HG03469 (cell line): ENCODE measurements around the gene MEGF8.

Source experiments
- ATAC-seq: cut with Tn5 transposase; IDR thresholded peaks from one replicate; pipeline ENCODE4 v1.9.1; 2021; ENCODE audit warnings: mild to moderate bottlenecking, moderate library complexity, moderate number of reproducible peaks; ENCODE audit not compliant: unreplicated experiment

The MEGF8 gene

DNA sequence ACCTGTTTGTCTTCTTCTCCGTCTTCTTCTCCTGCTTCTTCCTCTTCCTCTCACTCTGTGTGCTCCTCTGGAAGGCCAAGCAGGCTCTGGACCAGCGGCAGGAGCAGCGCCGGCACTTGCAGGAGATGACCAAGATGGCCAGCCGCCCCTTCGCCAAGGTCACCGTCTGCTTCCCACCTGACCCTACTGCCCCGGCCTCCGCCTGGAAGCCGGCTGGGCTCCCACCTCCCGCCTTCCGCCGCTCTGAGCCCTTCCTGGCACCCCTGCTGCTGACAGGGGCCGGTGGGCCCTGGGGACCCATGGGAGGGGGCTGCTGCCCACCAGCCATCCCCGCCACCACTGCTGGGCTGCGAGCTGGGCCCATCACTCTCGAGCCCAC, 50.7 kb downstream of the MEGF8 start:
- ATAC-seq: no peak

DNA sequence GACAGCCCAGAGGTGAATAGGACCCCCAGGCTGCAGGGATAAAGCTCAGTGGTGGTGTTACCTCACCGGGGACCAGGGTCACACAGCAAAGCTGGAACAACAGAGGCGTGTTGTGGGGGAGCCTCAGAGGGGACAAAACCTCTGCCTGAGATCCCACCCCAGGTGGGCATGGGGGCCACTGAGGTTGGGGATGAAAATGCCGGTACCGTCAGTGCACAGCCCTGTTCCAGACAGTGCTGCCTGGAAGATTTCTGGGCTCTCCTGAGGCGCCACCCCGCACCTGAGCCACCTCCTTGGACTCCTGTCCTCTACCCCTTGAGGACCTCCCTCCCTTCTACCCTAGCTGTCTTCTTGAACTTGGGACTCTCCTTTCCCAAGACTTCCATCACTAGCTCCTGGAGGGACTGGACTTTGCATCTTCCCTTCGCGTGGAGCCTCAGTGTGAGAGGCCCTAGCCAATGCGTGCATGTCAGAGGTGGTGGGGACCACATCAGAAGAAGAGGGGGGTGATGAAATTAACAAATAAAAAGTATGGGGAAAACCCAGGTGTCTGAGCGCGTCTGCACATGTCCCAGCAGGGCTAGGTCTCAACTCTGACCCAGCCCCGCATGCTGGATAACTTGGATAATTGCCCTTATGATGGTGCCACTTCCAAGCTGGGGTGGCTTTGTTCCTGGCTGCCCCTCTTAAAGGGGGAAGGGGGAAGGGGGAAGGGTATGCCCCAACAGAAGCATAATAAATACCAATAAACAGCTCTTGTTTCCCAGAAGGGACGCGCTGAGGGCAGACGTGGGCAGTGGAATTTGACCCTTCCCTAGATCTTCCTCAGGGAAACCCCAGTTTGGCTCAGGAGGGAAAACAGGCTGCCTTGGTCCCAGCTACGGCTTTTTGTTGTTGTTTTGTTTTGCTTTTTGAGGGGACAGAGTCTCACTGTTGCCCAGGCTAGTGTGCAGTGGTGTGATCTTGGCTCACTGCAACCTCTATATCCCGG, 53.1 kb downstream of the MEGF8 start:
- no peak for ATAC-seq

DNA sequence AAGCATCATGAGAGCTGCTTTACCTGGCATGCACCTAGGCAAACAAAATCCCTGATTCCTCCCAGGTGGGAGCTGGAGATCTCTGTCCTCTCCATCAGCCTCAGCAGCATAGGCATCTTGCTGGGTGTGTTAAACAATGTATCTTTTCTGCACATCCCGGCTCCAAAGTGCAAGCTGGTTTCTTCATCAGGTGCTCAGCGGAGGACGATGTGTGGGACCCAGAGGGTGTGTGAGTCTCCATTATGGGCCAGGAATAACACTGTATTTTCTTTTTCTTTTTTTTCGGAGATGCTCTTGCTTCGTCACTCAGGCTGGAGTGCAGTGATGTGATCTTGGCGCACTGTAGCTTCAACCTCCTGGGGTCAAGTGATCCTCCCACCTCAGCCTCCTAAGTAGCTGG, 54.7 kb downstream of the MEGF8 start:
- no peak for ATAC-seq

DNA sequence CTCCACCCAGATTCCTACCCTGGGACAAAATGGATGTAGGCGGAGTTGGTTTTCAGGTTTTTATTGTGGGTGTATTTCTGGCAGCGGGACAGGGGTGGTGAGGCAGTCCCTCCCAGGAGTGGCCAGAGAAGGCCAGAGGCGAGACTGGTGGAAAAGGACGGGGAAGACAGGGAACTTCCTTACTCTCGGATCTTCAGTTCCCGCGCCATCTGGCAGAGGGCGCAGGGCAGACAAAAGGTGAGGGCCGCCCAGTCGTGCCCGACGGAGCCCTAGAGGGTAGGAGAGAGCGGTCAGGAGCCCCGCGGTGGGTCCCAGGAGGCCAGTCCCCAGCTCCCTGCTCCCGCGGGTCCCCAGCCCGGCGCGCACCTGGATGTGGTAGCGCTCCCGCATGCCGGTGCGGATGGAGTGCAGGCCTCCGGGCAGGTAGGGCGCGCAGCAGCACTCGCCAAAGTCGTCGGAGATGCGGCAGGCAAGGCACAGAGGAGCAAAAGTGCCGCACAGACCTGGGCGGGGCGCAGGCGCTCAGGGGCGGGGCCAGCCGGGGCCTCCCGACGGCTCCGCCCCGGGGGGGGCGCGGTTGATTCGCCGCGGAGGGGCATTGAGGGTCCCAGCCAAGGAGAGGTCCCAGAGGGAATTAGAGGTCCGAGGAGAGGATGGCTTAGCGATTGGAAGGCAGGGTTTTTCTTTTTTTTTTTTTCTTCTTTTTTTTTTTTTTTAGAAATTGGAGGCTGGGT, 61.7 kb downstream of the MEGF8 start:
- ATAC-seq: no peak

DNA sequence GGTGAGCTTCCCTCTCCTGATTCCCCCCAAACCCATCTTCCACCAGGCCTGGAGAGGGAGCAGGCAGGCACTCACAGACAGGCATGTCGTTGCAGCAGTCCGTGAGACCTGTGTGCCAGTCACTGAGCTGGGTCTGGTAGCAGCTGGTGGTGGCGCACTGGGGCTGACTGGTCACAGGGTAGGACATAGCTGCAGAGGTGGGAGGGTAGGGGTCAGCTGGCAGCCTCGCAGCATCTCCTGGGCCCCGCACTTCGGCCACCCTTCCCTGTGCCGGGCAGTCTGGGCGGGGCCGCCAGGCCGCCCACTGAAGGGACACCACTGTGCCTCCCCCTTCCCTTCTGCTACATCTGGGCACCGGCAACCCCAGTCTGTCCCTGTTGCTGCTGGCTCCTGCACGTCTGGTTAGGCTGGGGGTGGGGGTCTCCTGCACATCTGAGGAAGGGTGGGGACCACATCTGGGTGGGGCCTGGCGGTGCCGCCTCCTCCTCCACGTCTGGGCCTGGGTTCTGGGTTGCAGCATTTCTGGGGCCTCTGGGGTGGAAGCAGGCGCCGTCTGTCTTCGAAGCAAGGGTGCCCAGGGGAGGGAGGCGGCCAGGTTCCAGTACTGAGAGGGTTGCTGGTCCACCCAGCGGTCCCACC, 63.5 kb downstream of the MEGF8 start:
- ATAC-seq: no peak

DNA sequence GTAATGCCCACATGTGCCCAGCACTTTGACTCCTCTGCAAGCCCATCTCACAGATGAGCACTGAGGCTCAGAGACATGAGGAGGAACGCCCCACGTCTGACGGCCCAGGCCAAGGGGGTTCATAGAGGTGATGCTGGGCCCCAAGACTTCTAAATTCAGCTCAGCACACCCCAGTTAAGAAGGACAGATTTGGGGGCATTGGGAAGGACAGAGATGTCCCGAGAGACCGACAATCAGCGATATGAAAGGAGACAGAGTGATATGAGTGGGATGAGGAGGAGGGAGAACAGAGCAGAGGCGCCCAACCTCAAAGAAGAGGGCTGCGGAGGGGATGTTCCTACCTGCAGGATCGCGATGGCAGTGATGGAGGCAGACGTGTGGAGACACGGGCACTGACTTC, 64.5 kb downstream of the MEGF8 start, which contains the start of gene CNFN:
TSS of gene CNFN (minus strand) at position 399 of the 400 bp plus-strand sequence. CDS start 1,260 bp downstream, outside the sequence.
- ATAC-seq: no peak

DNA sequence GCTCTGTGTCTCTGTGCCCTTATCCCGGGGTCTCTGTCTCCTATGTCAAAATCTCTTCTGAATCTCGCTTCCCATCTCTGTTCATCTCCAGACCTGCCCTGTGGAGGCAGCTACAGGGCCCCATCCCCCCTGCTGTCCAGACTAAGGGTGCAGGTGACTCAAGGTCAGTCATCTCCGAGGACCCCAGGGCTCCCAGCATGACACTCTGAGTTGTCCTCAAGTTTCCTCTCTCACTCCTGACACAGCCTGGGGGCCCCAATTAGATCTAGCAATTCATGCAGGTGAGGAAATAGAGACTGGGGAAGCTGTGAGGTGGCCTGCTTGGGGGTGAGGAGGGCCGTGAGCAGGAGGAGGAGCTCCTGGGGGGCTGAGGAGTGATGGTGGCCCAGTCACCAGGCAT, 66.7 kb downstream of the MEGF8 start:
- ATAC-seq: no peak

DNA sequence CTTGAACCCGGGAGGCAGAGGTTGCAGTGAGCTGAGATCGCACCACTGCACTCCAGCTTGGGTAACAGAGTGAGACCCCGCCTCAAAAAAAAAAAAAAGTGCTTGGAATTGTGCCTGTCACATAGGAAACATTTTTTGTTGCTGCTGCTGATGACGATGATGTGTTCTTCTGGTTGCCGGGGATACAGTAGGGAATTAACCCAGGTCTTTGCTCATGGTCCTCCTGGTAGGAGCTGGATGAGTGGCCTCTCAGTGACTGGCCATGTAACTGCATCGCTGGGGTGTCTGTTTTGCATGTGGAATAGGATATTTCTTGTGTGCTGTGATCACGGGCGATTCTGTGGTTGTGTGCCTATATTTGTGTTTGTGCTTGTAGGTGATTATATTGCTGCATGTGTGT, 69.3 kb downstream of the MEGF8 start:
- ATAC-seq: no peak

DNA sequence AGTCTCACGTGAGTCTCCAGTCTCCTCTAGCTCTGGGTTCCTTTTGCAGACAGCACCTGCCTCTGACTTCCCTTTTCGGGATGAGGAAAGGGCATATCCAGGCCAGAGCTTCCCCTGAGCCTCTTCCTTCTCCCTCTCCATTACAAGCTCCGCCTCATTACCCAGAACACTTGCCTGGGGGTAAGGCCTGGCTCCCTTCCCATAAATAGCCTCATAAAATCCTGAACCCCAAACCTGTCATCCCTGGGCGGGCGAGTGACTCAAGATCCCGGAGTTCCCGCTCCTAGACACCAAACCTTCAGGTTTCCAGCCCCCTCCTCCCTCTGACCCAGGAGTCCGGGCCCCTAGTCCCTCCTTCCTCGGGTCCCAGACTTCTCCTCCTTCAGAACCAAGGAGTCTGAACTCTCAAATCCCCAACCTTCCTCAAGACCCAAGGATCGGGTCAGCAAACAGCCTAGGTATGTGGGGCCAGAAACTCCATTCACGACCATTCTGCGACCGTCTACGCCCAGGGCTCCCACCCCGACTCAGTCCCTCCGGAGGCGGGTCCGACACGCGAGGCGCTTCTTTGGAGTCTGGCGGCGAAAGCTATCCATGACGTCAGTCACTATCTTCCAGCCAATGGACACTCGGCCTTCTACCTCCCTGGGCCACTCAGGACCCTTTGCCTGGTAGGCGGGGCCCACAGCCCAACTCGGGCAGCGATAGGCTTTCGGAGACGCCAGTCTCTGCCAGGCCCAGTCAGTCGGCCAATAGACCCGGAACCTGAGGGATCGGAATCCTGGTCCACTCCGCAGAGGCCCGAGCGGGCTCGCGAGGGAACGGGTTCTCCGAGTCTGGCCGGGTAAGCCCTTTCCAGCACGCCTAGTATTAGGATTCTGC, 71.2 kb downstream of the MEGF8 start:
- peak; percentile 93 for ATAC-seq

DNA sequence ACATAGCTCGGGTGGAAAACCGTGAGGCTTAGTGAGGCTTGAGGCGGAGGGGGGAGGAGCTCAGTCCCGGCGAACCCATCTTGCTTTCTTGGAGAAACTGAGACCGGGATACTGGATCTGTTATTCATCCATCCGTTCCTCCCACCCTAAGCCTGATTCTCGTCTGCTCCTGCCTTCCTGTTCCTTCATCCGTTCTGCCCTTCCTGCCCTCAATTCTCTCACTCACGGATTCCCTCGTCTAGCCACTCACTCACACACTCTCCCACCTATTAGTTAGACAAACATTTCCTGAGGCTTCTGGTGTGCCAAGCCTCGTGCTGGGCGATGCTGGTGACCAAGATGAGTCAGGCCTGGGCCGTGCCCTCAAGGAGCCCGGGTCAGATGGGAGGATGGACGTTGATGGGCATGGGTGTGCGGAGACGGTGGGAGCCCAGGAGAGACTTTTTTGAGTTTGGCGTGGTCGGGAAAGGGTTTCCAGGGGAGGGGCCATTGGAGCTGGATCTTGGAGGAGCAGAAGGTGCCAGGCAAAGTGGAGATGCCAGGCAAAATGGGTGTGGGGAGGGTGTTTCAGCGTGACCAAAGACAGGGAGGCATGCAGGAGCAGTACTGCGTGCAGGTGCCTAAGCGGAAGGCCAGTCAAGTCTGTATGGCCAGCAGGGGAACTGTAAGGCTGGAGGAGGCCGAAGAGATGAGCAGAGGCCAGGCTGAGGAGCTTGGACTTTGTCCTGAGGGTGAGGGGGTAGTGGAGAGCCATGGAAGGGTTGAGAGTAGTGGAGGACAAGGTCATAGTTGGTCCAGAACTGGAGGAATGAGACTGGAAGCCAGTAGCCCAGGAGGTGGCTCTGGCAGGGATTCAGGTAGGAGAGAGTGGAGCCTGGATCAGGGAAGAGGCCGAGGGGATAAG, 72.1 kb downstream of the MEGF8 start:
- ATAC-seq: no peak

DNA sequence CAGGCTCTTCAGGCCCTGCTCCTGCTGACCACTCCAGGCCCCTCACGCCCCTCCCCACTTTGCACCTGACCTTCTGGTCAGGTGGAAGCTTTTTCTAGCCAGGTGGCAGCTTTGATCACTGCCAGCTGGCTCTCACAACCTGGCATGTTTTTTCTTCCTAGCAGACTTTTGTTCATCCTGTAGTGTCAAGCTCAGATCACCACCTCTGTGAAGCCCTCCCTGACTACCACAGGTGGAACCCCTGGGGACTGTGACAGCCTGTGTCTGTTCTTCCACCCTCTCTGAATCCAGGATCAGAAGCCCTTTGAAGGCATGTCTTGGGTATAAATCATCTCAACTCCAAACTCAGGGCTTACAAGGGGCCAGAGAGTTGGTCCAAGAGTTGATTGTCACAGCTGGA, 75.0 kb downstream of the MEGF8 start:
- no peak for ATAC-seq

DNA sequence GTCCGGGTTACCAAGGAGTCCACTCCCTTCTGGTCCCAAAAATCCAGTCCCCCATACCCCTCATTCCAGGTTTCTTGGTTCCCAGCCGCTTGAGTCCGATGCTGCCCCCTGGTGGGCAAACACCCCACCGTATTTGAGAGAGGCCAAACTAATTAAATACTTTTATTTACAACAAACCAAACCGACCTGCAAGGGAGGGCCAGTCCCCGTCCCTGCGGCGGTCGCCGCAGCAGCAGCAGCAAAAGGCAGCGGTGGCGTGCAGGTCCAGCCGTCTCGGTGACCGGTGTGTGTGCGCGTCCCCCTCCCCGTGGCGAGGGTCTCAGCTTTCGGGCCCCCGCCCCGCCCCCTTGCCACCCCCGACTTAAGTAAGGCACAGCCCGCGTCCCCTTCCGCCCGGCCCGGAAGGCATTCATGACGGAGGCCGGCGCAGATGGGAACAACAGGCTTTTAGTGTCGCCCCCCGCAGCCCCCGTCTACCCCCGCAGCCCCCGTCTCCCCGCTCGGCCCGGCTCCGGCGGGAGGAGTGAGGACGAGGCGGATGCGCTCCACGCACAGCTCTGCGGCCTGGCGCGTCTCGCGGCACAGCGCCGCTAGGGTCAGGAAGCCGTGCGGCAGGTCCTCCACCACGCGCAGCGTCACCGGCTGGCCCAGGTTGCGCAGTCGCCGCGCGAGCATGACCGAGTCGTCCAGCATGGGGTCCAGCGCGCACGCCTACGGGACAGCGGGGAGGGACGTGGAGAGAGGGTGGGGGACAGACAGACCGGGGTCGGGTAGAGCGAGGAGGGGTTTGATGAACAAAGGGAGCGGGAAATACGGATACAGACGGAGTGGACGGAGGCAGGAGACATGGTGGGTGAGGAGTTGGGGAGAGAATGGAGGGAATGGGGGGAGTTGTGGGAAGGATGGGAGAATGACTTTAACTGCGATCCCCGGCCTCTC, 76.2 kb downstream of the MEGF8 start:
- ATAC-seq: no peak

DNA sequence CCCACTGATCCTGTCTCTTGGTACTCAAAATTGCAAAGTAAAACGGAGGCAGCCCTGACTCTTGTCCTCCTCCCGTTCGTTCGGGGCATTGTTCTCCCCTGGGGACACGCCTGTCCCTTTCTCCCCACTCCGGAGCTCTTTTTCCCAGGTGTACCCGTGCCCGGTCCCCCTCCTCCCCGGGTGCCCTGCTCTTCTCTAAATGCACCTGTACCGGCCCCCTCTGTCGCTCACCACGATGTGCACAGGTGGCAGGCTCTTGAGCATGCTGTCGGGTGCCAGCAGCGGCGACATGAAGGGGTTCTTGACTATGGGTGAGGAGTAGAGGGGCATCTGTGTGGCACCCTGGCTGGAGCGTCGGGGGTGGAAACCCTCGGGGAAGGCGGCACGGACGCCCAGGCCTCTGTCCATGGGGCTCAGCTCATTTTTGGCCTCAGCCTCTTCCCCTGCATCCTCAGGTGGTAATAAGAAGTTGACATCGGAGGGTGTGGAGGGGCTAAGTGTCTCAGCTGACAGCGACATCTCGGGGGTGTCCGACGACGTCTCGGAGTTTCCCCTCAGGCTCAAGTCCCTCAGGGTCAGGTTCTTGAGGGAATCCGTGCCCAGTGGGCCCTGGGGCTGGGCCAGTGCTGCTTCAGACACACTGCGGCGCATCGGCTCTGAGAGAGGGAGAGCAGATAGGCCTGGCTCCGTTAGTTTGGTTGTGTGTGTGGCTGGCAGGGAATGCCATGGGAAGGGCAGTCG, 77.1 kb downstream of the MEGF8 start:
- ATAC-seq: no peak

DNA sequence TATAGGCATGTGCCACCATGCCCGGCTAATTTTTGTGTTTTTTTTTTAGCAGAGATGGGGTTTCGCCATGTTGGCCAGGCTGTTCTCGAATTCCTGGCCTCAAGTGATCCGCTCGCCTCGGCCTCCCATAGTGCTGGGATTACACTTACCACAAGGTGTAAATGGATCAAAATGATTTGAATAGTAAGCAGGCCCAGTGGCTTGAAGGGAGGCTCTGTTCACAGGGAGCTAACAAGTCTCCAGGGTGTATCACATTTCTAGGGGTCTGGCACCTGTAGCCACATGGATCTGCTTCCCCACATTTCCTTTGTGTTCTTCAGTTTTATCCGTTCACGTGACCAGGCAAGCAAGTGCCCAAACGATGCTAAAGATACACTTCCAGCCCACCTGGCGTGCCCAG, 78.2 kb downstream of the MEGF8 start:
- ATAC-seq: no peak

DNA sequence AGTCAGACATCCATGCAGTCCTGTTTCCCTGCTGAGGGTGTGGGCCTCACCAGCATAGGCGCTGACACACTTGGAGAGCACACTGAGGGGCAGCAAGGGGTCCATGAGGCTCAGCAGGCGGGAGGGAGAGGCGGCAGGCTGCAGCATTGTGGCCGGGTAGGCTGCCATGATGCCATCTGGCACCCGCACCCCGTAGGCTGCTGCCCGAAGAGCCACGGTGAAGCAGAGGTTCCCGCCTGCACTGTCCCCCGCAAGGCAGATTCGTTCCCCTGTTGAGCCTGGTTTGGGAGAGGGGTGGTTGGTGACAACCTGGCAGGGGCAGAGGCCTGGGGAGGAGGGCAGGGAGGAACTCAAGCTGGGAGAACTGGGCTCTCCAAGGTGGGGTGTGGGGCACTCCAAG, 80.7 kb downstream of the MEGF8 start:
- ATAC-seq: no peak

DNA sequence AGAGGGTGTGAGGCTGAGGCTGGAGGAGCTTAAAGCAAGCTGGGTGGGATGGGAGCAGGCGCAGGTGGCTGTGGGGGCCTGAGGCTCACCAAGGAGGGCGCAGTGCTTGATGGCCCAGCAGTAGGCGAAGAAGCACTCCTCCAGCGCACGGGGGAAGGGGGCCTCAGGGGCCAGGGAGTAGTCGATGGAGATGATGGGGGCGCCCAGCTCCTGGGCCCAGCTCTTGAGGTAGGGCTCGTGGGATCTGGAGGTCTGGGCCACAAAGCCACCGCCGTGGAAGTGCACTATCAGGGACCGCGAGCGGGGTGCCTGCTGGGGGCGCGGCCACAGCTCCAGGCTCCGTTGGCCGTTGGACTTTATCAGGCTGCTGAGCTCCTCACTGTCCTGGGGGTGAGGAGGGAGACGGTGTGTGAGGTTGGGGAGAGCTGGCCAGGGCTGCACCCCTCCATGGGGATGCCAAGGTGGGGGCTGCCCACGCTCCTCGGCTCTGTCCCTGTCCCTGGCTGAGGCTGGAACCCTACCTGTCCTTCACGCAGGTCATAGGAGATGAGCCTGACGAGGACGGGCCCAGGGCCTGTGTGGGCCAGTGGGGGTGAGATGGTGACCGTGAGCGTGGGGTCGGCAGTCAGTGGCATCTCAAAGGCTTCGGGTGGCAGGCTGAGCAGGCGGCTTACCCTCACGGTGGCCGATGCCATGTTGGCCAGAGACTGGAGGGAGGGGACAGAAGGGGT, 81.8 kb downstream of the MEGF8 start:
- no peak for ATAC-seq

DNA sequence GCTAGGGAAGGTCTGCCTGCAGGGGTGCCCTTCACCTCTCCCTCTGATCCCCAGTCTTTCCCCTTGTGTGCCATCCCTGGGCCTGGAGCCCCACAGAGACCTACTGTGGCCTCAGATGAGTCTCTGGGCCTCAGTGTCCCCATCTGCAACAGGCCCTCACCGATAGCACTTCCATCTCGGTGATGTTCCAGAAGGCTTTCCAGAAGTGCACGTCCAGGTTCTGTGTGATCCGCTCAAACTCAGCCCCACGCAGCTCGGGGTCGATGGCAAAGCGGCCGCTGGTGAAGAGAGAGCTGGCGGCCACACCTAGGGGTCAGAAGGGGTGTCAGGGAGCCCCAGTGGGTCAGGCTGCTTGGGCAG, 82.4 kb downstream of the MEGF8 start:
- no peak for ATAC-seq
